HUDEP-2 (cell line): ENCODE results near the gene ALLC.
"Not testable (repeated sequence)": the region's sequence is repeated elsewhere in the genome, so short reads cannot be mapped to it uniquely, and the experiment has no call there.

Experiments used
- DNase-seq, 76 experiments: peaks; one replicate each; lab custom pipeline; 2025; ENCODE audit not compliant: unreplicated experiment in 76 of 76; lab: John Stamatoyannopoulos, UW

The ALLC gene

DNA sequence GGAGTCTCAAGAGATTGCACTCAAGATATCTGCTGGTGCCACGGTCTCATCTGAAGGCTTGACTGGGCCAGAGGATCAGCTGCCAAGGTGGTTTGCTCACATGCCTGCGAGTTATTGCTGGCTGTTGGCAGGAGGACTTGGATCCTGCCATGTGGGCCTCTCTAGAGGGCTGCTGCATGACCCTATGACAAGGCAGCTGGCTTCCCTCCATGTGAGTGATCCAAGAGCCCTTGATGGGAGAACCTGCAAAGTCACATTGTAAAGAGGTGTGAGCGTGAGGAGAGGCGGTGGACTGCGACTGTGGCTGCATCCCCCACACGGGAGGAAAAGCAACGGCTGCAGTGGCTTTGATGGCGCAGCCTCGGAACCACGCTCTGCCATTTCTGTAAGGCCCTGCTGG lies 4.0 kb upstream of the ALLC start:
- no peak for DNase-seq

DNA sequence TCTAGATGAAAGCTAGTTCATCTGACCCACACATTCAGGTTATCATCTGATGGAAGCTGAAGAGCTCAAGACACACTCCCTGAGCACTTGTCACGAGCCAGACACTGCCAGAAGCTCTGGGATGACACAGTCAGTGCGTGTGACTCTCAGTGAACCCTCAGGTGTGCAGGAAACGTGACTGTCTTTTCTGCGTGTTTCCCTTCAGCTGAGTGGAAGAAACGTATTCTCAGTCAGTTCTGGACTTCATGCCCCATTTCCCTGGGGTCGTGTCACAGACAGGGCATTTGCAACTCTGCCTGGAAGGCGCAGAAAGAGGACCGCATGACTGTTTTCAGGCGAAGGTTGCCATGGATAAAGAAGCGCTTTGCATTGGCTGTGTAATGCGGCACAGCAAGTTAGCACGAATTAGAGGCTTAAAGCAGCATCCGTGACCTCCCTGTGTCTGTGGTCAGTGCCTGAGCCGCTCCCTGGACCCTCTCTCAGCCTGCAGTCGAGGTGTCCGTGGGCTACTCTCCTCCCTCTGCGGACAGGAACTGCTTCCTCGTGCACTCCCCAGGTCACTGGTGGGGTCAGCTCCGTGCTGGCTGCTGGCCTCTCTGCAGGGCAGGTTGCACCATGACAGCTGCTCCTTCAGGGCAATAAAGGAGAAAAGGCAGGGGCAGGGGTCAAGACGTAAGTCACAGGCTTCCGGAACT lies 3.3 kb upstream of the ALLC start:
- no peak for DNase-seq

DNA sequence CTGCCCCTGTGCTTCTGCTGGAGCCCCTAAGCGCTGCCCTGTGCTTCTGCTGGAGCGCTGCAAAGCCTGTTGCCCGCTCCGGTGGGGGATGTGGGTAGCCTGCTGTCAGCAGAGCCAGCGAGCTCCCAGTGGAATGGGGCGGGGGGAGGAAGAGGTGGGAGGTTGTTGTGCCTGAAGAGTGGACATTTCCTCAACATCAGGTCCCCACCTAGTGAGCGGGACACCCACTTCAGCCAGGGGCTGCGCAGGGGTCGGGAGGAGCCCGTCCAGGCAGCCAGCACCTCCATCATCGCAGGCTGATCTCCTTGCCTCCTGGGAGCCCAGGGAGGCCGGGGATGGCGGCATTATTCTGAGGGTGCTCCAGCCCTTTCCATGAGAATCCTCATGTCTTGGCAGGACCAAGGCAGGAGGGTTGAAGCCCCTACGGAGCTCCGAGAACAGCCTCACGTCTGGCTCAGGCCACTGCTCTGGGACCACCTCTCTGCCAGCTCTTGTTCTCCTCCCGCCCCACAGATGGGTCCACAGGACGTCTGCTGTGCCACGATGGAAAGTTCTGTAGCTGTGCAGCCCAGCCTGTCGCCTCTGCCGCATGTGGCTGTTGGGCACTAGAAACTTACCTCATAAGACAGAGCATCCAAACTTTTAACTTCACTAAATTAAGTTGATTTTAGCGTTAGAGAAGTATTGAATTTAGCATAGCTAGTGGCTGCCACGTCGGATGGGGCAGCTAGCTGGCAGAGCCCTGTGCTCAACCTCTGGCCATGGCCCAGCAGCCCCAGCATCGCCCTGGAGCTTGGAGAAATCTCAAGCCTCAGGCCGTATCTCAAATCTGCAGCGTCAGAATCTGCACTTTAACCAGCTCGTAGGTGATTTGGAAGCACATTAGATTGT lies 1.9 kb upstream of the ALLC start:
- no peak for DNase-seq

DNA sequence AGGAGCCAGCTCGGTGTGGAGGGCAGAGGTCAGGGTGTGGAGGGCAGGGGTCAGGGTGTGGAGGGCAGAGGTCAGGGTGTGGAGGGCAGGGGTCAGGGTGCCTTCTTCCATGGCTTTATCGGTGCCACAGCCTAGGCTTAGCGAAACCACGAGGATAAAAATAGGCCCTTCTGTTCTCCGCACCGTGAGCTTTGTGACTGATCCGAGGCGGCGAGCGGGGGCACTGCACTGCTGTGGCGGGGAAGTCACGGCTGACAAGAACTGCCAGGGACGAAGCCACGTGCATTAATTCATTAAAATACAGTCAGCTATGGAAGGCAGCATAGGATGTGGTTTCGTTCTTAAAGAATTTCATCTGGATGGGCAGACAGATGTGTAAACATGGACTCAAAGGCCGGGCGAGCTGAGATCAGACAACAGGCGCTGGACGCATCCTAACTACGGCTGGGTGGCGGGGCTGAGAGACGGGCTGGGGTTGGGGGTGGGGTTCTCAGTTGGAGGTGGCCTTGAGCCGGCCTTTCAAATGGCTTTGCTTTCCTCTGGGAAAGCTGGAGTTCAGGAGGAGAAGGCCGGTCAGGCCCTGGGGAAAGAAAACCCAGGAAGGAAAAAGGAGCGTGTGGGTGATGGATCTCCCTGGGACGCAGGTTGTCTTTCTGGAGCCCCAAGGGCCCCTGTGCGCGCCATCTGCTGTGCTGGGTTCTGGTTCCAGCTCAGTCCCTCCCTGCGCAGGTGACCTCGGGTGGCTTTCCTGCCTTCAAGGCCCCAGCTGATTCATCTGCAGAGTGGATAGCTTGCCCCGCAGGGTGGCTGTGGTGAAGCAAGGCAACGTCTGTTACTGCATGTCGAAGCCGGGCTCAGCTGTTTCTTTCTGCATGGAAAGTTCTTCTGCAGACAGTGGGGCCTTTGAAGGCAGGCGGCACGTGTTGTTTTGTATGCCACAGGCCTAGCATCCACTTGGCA lies 958 bp upstream of the ALLC start:
- no peak for DNase-seq

DNA sequence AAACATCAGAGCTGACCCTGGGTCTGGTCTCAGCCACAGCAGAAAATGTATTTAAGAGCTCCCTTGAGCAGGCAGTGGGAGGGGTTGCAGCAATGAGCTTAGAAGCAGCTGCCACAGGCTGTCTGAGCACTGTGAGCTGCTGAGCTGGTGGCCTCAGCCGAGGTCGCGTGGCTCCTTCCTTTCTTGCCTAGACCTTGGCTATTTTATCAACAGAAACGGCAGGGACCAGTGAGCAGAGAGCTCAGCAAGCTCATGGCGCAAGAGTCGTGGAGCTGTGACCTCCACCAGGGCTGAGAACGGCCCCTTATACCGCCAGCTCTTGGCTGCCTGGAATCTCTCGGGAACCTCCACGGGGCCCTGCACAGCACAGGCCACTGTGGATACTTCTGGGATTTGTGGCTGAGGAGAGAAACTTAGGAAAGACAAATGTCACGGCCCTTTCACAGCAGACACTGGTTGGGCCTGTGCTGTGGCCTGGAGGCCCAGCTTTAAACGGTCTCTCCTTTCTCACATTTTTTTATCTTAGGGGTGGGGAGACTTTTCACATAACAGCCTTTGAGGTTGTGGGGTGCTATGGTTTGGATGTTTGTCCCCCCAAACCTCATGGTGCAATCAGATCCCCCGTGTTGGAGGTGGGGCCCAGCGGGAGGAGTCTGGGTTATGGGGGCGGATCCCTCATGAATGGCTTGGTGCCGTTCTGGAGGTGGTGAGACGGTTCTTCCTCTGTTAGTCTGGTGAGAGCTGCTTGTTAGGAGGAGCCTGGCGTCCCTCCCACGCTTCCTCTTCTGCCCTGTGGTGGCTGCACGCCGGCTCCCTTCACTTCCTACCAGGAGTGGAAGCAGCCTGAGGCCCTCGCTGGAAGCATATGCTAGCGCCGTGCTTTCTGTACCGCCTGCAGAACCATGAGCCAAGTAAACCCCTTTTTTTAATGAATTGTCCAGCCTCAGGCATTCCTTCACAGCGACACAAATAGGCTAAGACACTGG lies 1.7 kb downstream of the ALLC start:
- DNase-seq: peak in 1 of 76 experiments; percentile 15

DNA sequence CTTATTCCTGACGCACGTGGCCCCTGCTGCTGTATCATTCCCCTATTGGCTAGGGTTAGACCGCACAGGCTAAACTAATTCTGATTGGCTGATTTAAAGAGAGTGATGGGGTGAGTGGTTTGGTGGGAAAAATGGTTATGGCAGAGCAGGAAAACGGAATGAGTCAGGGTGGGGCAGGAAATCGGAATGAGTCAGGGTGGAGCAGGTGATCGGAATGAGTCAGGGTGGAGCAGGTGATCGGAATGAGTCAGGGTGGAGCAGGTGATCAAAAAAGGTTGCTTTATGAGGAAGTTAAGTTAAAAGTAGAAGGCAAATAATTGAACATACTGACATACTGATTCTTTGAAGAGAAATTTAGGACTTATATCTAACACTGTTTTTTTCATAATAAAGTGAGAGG lies 2.6 kb downstream of the ALLC start:
- DNase-seq: not testable (repeated sequence)

DNA sequence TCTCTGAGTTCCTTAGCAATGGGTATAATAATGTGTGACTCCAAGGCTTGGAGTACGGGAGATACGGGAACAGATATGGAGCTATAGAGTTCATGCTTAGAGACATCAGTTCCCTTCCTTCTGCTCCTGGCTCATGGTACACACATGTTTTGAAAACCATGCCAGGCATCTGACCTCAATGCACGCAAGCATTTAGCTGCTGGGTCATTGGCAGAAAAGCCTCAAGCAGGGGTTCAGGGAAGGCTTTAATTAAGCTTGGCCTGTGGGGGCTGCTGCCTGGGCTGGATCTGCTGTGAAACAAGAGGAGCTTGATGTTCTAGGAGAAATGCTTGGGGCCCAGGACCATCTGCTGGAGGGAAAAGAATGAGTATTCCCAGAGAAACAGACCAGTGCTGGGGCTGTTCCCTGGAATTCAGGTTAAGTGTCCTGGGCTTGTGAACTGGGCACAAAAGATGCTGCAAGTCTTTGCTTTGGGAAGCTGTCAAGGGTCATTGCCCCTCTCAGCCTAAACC lies 3.2 kb downstream of the ALLC start:
- no peak for DNase-seq

DNA sequence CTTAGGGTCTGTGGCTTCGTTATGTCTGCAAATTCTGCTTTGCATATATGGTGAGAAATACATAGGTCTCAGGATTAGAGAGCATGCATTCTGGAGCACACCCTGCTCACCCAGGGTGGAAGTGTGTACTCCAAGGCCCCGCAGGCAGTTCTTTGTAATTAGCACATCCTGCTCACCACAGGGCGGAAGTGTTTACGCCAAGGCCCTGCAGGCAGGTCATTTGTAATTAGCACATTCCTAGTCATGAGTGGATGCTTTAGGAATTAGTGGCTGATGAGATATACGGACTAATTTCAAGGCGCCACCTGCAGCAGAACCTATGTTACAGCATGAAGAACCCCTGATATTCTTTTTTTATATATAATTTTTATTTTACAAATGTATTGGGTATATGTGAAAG lies 4.2 kb downstream of the ALLC start:
- DNase-seq: no peak

DNA sequence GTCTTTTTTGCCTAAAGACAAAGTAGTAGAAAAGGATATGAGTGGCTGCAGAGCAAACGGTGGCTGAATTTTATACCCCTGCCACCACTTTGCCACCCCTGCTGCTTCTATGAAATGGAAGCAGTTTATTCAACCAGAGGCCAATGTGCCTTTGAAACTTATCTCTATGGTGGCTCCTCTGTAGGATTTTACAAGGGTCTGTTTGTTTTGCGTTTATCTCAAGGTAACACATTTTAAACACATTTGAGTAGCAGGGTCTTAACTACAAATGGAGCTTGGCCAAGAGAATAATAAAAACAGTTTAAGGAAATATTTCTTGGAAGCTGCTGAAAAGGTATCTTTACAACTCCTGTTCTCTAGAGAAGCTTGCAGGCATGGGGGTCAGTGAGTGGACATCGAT lies 6.1 kb downstream of the ALLC start:
- no peak for DNase-seq

DNA sequence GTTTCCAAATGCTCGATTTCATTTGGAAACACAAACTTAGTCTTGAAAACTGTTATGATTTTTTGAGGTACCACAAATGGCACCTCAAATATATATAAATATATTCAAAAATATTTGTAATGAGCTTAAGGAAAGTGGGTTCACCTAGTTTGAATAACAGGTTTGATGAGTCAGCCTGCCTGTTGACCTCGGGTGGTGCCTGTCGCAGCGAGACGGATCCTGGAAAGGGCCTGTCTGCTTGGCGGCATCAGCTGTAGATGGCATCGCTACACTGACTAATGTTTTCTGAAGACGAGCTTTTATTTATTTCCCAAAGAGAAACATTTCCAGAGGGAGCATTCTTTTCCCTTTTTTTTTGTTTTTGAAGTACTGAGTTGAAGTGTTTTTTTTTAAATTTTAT lies 6.9 kb downstream of the ALLC start:
- DNase-seq: no peak

DNA sequence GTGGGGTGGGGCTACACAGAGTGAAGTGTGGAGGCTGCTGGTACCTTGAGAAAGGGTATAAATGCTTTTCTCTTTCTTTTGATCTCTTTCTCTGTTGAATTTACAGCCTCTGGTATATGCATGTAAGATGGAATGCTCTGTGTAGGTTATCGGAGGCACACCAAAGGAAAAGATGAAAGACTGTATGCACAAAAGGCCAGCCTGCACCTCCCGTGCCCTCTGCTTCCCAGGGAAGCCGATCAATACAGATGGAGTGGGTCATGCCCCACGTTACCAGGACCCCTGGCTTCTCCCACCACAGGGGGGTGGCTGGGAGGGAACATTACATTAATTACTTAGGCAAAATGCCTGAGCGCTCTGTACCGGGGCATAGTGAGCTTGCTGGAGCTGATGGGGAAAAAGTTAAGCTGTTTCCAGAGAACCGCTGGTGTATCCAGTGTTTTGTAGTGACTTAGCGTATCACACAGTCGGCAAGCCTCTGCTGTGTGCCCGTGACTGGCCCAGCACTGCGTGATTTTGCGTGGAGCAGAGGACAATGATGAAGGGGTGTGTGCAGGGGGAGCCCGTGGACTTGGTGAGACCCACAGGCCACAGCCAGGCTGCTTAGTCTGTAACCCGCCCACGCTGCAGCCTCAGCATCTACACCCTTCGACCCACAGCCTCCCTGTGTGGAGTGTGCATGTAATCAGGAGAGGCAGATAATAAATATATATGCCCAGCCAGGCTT lies 8.0 kb downstream of the ALLC start:
- no peak for DNase-seq

DNA sequence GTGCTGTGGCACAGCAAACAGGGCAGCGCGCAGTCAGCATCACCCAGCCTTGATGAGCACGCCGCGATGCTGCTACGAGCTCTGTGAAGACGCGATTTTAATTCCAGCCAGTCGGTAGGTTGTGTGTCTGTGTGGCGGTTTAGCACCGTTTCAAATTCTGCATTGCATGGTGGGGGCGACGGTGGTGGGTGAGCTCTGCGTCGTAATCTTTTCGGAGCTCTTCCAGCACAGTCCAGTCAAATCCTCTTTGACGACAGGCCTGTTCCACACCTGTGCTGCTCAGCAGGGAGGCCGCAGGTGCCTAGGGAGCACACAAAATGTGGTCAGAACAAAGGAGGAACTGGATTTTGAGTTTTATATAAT lies 8.6 kb downstream of the ALLC start:
- no peak for DNase-seq

DNA sequence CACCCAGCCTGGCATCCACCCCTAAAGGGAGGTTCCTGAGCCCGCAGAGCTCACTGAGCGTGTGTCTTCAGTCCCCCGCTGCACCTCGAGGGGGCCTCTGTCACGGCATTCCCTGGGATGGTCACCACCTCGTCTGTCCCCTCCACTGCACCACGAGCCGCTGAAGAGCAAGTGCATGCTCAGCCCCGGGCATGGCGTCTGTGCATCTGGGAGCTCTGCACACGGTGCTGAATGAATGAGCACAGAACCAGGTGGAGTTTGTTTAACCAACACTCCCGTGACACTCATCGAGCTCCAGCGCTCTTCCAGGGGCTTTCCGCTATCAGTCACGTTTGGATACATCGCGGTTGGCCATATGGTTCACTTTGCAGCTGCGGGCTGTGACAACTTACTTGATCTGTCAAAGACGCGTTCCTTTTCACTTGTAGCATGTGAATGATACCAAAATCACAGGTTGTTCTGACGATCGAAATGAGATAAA lies 9.2 kb downstream of the ALLC start:
- no peak for DNase-seq

DNA sequence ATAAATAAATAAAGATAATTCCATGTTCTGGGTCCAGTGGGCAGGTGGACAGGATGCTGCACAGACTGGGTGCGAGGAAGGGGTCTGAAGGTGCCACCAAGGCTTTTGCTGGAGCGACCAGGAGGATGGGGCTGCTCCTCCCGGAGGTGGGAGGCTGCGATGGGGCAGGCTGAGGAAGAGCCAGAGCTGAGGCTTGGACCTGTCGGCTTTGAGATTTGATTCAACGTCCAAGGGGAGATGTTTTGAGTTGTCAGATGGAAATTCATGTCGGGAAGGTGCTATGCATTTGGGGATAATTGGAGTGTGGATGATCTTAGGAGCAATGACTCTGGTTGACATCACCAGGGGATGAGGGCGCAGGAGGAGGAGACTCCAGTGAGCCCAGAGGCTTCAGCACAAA lies 11.7 kb downstream of the ALLC start:
- DNase-seq: no peak

DNA sequence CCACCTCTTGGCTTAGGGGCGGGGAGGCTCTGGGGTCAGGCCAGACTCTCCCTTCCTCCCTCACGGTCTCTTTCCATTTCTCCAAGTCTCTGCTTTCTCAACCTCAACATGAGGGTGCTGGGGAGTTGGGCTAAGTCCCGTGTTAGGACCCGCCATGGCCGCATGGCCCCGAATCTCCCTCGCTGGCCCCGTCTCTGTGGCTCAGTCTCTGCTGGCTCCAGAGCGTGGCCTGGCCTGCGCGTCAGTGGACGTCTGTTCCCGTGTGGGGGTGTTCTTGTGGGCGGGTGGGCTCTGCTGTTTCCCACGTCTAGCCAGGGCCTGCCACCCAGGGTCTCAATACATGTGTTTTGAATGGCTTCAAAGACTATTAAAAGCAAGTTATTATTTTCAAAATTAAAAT lies 12.4 kb downstream of the ALLC start:
- DNase-seq: no peak

DNA sequence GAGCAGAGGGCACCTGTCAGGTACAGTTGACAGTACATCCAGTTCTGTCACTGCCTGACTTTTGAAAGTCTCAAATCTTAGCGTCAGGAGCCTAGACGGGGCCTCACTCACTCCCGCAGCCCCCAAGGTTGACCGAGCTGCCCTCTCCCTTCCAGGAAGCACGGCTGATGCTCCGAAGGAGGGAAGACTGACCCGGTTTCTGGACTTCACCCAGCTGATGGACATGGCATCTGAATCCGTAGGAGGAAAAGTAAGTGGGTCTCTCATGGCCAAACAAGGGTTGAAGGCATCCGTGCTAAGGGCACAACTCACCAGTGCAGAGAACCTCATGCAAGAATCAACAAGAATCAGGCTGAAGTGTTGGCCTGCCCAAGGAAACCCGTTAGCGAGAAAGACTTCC lies 12.9 kb downstream of the ALLC start:
- DNase-seq: no peak

DNA sequence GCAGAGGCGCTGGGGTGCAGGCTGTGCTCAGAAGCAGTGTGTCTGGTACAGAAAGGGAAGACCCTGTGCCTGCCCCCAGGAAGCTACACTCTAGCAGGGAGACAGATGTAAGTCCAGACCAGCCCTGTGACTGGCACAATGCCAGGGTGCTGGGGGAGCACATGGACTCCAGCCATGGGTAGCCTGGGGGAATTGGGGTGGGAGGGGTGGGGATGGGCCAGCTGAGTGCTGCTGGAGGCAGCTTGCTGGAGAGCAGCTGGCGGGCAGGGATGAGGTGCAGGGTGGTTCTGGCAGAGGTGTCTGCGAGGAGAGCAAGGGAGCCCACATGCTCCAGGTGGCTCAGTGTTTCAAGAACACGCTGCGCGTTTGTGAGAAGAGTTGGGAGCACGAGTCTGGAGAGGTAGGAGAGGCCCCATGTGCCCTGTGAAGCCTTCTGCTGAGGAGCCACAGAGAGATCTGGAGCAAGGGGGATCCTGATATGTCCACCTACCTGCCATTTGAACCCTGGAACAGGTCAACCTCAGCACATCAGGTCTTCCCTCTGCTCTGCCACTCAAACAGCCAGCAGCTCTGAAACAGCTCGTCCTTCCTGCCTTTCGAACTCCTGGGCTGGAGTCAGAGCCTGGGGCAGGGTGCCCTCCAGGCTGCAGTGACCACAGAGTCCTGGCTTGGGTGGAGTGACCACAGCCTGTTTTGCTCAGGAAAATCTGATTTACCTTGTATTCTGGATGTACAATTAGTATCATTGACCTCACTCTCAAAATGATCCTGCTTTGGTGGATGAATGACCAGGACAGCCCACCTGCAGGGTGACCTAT lies 15.1 kb downstream of the ALLC start:
- no peak for DNase-seq
